Measurements from ENCODE around the gene PLCB3.
A peak's percentile ranks its signal among the peaks of the same experiment; 100 is the strongest.
"Not testable (repeated sequence)": the region's sequence is repeated elsewhere in the genome, so short reads cannot be mapped to it uniquely, and the experiment has no call there.

PLCB3 gene

GRCh38 chr11:64237484-64237951 lies 13.8 kb upstream of the PLCB3 start:
- no peak for DNase-seq (ENCODE audit: low read depth)

- no peak for DNase-seq (ENCODE audit: low read depth)
Observed at GRCh38 chr11:64238076-64238475, 13.3 kb upstream of the PLCB3 start.

GRCh38 chr11:64238999-64239398 lies 12.3 kb upstream of the PLCB3 start:
- no peak for DNase-seq (ENCODE audit: low read depth)

- no peak for DNase-seq (ENCODE audit: low read depth)
Observed at GRCh38 chr11:64239662-64240434, 11.5 kb upstream of the PLCB3 start.

GRCh38 chr11:64240435-64241240 lies 10.7 kb upstream of the PLCB3 start, which contains the start of gene FKBP2:
Gene FKBP2, plus strand, starts transcription at chr11:64241095. Its CDS starts 1,293 bp downstream, at chr11:64242388.
- peak; percentile 97 for DNase-seq (ENCODE audit: low read depth)

- DNase-seq (ENCODE audit: low read depth), result peak; percentile 99
Observed at GRCh38 chr11:64241241-64241490, 10.2 kb upstream of the PLCB3 start.

GRCh38 chr11:64241491-64242374 lies 9.6 kb upstream of the PLCB3 start:
- DNase-seq (ENCODE audit: low read depth), result peak; percentile 71

- DNase-seq (ENCODE audit: low read depth), result no peak
Observed at GRCh38 chr11:64243236-64243854, 8.0 kb upstream of the PLCB3 start.

GRCh38 chr11:64244107-64244506 lies 7.2 kb upstream of the PLCB3 start:
- DNase-seq (ENCODE audit: low read depth), result no peak

GRCh38 chr11:64244966-64245365 lies 6.4 kb upstream of the PLCB3 start:
- no peak for DNase-seq (ENCODE audit: low read depth)

- peak; percentile 29 for DNase-seq (ENCODE audit: low read depth)
Observed at GRCh38 chr11:64245401-64245796, 5.9 kb upstream of the PLCB3 start.

GRCh38 chr11:64245797-64246620 lies 5.3 kb upstream of the PLCB3 start:
- DNase-seq (ENCODE audit: low read depth), result peak; percentile 97

GRCh38 chr11:64246621-64246870 lies 4.8 kb upstream of the PLCB3 start:
- not testable (repeated sequence) for DNase-seq (ENCODE audit: low read depth)

- DNase-seq (ENCODE audit: low read depth), result peak; percentile 88
Observed at GRCh38 chr11:64246871-64247728, 4.2 kb upstream of the PLCB3 start, which contains the start of gene PPP1R14B. Gene PPP1R14B, minus strand, starts transcription at chr11:64246943. Its CDS starts 270 bp downstream, at chr11:64246673.

GRCh38 chr11:64247729-64248531 lies 3.4 kb upstream of the PLCB3 start:
- no peak for DNase-seq (ENCODE audit: low read depth)

- no peak for DNase-seq (ENCODE audit: low read depth)
Observed at GRCh38 chr11:64248578-64248977, 2.8 kb upstream of the PLCB3 start.

GRCh38 chr11:64249038-64249437 lies 2.3 kb upstream of the PLCB3 start:
- DNase-seq (ENCODE audit: low read depth), result no peak

GRCh38 chr11:64249563-64250414 lies 1.5 kb upstream of the PLCB3 start:
- no peak for DNase-seq (ENCODE audit: low read depth)
